22Rv1 (cell line): Measurements from ENCODE around the gene RUBCNL.

Experiments
- CTCF ChIP-seq: fragments of 450-650 bp; IDR thresholded peaks from 2 replicates; pipeline ENCODE4 v1.5.1; 2017; ENCODE audit warnings: mild to moderate bottlenecking
- ZFX ChIP-seq: fragments of 450-650 bp; IDR thresholded peaks from 2 replicates; pipeline ENCODE4 v1.6.1; 2017; ENCODE audit warnings: antibody characterized with exemption, borderline replicate concordance

GRCh38 chr13:46340631-46341111, 46.4 kb downstream of the RUBCNL start:
- TF ChIP-seq CTCF (no peak), ZFX (no peak)
